SU-DHL-6 (cell line): Measurements from ENCODE around the gene DNAH11.

Experiments used
- CTCF ChIP-seq: fragments of 200-600 bp; sonication (generic); IDR thresholded peaks from one replicate; pipeline ENCODE4 v1.5.1; 2017; ENCODE audit warnings: antibody characterized with exemption, mild to moderate bottlenecking, low read length, moderate library complexity; ENCODE audit not compliant: insufficient read depth, poor library complexity, severe bottlenecking
- EZH2phosphoT487 ChIP-seq: fragments of 200-600 bp; sonication (generic), shearing (Covaris generic); conservative IDR thresholded peaks from 2 replicates; pipeline ENCODE4 v1.6.1; 2018; ENCODE audit warnings: mild to moderate bottlenecking, antibody characterized with exemption, low read length, moderate library complexity, mixed read lengths

GRCh38 chr7:21608465-21608864 is 65.6 kb downstream of the DNAH11 start:
- TF ChIP-seq EZH2phosphoT487 (no peak), CTCF (no peak)
